NCI-H146 (cell line): ENCODE data around the gene DDX54.
"Not testable (repeated sequence)": the region's sequence is repeated elsewhere in the genome, so short reads cannot be mapped to it uniquely, and the experiment has no call there.

Experiments
- DNase-seq: peaks from one replicate; lab custom pipeline; 2025; lab: John Stamatoyannopoulos, UW

Gene DDX54

GRCh38 chr12:113220593-113221180 is 35.4 kb upstream of the DDX54 start:
- peak; percentile 57 for DNase-seq

- DNase-seq: no peak
Measured at GRCh38 chr12:113216027-113216426, 30.7 kb upstream of the DDX54 start.

GRCh38 chr12:113214895-113215400 is 29.7 kb upstream of the DDX54 start:
- DNase-seq: no peak

GRCh38 chr12:113211160-113211559 is 25.9 kb upstream of the DDX54 start:
- no peak for DNase-seq

- DNase-seq: no peak
Measured at GRCh38 chr12:113208041-113208934, 23.0 kb upstream of the DDX54 start.

- no peak for DNase-seq
Measured at GRCh38 chr12:113207613-113208040, 22.3 kb upstream of the DDX54 start.

GRCh38 chr12:113206802-113207201 is 21.5 kb upstream of the DDX54 start:
- DNase-seq: not testable (repeated sequence)

- DNase-seq: no peak
Measured at GRCh38 chr12:113204804-113205203, 19.5 kb upstream of the DDX54 start.

GRCh38 chr12:113203852-113204760 is 18.8 kb upstream of the DDX54 start:
- no peak for DNase-seq

- DNase-seq: no peak
Measured at GRCh38 chr12:113202300-113203075, 17.2 kb upstream of the DDX54 start.

- no peak for DNase-seq
Measured at GRCh38 chr12:113201187-113202177, 16.2 kb upstream of the DDX54 start.

- no peak for DNase-seq
Measured at GRCh38 chr12:113200021-113200797, 14.9 kb upstream of the DDX54 start.

- DNase-seq: no peak
Measured at GRCh38 chr12:113198296-113198695, 13.0 kb upstream of the DDX54 start.

GRCh38 chr12:113197518-113198077 is 12.3 kb upstream of the DDX54 start:
- DNase-seq: no peak

GRCh38 chr12:113196990-113197389 is 11.7 kb upstream of the DDX54 start:
- peak; percentile 67 for DNase-seq

GRCh38 chr12:113196582-113196981 is 11.3 kb upstream of the DDX54 start:
- DNase-seq: no peak

- no peak for DNase-seq
Measured at GRCh38 chr12:113195598-113195997, 10.3 kb upstream of the DDX54 start.

- no peak for DNase-seq
Measured at GRCh38 chr12:113194971-113195391, 9.7 kb upstream of the DDX54 start.

GRCh38 chr12:113191227-113191626 is 5.9 kb upstream of the DDX54 start:
- DNase-seq: no peak
